Immature natural killer cell (primary cell): ENCODE measurements around the gene SIRT6. TPM values are rescaled to one million over a fixed set of nuclear protein-coding genes. Genes with fewer than 3 reads are reported as not detected.
"Not testable (repeated sequence)": the region's sequence is repeated elsewhere in the genome, so short reads cannot be mapped to it uniquely, and the experiment has no call there.

Experiments
- DNase-seq, 3 donors: peaks; one replicate each; pipeline ENCODE4 v3.0.0; 2022; ENCODE audit warnings: mixed read lengths in 1 of 3
- H3K27ac Mint-ChIP-seq, 6 donors: one replicate each; pipeline ENCODE4 v1.8.0; 2020; ENCODE audit warnings: mixed read lengths in 6 of 6, mild to moderate bottlenecking in 5 of 6, inconsistent platforms in 4 of 6, moderate library complexity in 3 of 6
- H3K27me3 Mint-ChIP-seq, 3 donors: one replicate each; pipeline ENCODE4 v1.8.0; 2020 to 2021; ENCODE audit warnings: low read depth in 3 of 3, mild to moderate bottlenecking in 3 of 3, mixed read lengths in 3 of 3, moderate library complexity in 3 of 3, inconsistent platforms in 1 of 3
- H3K36me3 Mint-ChIP-seq, 3 donors: one replicate each; pipeline ENCODE4 v1.8.0; 2020; ENCODE audit warnings: mixed read lengths in 3 of 3, inconsistent platforms in 2 of 3, mild to moderate bottlenecking in 2 of 3
- H3K4me1 Mint-ChIP-seq, 2 donors: one replicate each; pipeline ENCODE4 v1.8.0; 2020; ENCODE audit warnings: inconsistent platforms in 2 of 2, mild to moderate bottlenecking in 2 of 2, mixed read lengths in 2 of 2, moderate library complexity in 1 of 2
- H3K4me3 Mint-ChIP-seq, 5 donors: one replicate each; pipeline ENCODE4 v1.8.0; 2020; ENCODE audit warnings: mild to moderate bottlenecking in 5 of 5, mixed read lengths in 5 of 5, inconsistent platforms in 3 of 5, moderate library complexity in 3 of 5
- H3K9me3 Mint-ChIP-seq, 6 donors: one replicate each; pipeline ENCODE4 v1.8.0; 2020; ENCODE audit warnings: mild to moderate bottlenecking in 6 of 6, mixed read lengths in 6 of 6, inconsistent platforms in 4 of 6, moderate library complexity in 3 of 6
- polyA plus RNA-seq, 3 donors: library from polyadenylated mRNA; unstranded; fragments of 300-500 nt; fragmentation: Illumina TruSeq; gene quantifications; one replicate each; pipeline ENCODE4 v1.2.3, GENCODE V29; 2021

The SIRT6 gene
- 1 to 10 TPM in 2 of 3 donors, under 1 TPM in 1; 0.86 to 7.4 (median 1.4) TPM for polyA plus RNA-seq

DNA sequence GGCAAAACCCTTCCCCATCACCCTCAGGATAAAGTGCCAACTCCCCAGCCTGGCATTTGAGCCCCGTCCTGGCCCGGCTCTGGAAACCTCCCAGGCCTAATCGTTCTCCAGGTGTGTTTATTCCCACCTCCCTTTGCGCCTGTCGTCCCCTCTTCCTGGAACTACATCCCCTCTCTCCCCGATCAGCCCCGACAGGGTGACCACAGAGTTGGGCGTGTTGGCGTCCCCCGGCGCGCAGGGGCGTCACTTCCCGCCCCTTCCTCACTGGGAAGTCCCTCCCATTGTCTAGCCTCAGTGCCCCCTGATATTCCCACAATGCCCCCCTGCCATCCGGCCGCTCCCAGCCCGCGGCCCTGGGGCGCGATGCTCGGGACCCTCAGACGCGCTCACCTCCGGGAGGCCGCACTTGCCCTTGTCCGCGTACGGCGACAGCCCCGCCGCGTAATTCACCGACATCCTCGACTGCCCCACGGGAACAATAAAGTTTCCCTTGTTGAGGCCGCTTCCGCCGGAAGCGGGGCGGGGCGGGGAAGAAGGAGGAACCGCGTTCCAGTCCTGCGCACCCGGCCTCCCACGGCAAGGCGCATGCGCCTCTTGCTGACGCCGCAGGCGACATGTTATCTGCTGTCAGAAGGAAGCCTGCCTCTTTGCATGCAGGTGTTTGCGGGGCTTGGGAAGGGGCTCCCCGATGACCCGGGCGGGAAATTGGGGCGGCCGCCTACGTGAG lies at the start of gene SIRT6, which contains the start of gene ANKRD24:
Gene SIRT6 (minus strand): TSS at position 480 of the 727 bp plus-strand sequence. CDS start 24 bp downstream, at position 456.
Gene ANKRD24 (plus strand): TSS at position 606 of the 727 bp plus-strand sequence. CDS start 3,737 bp downstream, outside the sequence.
- peaks cover 0 to 8% (median 5%) of the 10 kb centered on the region in 3 donors for H3K36me3 Mint-ChIP-seq
- peaks cover 9 to 12% (median 10%) of the 10 kb centered on the region in 3 donors for H3K27me3 Mint-ChIP-seq
- H3K9me3 Mint-ChIP-seq = no peaks in the 10 kb centered on the region
- peak within 1 kb of the TSS; percentile 90 to 97 (median 94) for H3K27ac Mint-ChIP-seq
- peak; percentile 94 to 96 (median 95) for DNase-seq
- peak within 1 kb of the TSS; percentile 95 to 97 (median 96) for H3K4me3 Mint-ChIP-seq
- H3K4me1 Mint-ChIP-seq = peaks cover 28 to 33% of the 10 kb centered on the region in 2 donors

DNA sequence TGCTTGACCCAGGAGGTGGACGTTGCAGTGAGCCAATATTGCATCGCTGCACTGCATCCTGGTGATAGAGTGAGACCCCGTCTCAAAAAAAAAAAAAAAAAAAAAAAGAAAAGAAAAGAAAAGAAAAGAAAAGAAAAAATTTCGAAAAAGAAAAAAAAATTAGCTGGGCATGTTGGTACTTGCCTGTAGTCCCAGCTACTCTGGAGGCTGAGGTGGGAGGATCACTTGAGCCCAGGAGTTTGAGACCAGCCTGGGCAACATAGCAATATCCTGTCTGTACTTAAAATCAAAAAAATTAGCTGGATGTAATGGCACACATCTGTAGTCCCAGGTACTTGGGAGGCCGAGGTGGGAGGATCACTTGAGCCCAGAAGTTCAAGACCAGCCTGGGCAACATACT lies 49.8 kb upstream of the SIRT6 start:
- H3K36me3 Mint-ChIP-seq, DNase-seq, H3K27ac Mint-ChIP-seq, H3K4me1 Mint-ChIP-seq, H3K9me3 Mint-ChIP-seq, H3K4me3 Mint-ChIP-seq: not testable (repeated sequence)
- peaks cover 2 to 10% (median 2%) of the 10 kb centered on the region in 3 donors for H3K27me3 Mint-ChIP-seq

DNA sequence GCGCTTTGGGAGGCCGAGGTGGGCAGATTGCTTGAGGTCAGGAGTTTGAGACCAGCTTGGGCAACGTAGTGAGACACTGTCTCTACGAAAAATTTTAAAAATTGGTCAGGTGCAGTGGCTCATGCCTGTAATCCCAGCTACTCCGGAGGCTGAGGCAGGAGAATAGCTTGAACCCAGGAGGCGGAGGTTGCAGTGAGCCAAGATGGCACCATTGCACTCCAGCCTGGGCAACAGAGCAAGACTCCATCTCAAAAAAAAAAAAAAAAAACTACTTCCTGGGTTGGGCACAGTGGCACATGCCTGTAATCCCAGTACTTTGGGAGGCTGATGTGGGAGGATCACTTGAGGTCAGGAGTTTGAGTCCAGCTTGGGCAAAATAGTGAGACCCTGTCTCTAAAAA lies 49.2 kb upstream of the SIRT6 start:
- H3K36me3 Mint-ChIP-seq, DNase-seq, H3K4me3 Mint-ChIP-seq, H3K4me1 Mint-ChIP-seq, H3K27me3 Mint-ChIP-seq, H3K9me3 Mint-ChIP-seq, H3K27ac Mint-ChIP-seq: not testable (repeated sequence)

DNA sequence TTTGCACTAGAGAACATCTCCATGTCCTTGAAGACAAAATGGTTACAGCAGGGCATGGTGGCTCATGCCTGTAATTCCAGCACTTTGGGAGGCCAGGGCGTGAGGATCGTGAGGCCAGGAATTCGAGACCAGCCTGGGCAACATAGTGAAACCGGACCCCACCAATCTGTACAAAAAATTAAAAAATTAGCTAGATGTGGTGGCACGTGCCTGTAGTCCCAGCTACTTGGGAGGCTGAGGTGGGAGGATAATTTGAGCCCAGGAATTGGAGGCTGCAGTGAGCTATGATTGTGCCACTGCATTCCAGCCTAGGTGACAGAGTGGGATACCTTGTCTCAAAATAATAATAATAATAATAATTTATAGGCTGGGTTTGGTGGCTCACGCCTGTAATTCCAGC lies 47.9 kb upstream of the SIRT6 start:
- not testable (repeated sequence) for H3K36me3 Mint-ChIP-seq, H3K4me3 Mint-ChIP-seq, H3K4me1 Mint-ChIP-seq

DNA sequence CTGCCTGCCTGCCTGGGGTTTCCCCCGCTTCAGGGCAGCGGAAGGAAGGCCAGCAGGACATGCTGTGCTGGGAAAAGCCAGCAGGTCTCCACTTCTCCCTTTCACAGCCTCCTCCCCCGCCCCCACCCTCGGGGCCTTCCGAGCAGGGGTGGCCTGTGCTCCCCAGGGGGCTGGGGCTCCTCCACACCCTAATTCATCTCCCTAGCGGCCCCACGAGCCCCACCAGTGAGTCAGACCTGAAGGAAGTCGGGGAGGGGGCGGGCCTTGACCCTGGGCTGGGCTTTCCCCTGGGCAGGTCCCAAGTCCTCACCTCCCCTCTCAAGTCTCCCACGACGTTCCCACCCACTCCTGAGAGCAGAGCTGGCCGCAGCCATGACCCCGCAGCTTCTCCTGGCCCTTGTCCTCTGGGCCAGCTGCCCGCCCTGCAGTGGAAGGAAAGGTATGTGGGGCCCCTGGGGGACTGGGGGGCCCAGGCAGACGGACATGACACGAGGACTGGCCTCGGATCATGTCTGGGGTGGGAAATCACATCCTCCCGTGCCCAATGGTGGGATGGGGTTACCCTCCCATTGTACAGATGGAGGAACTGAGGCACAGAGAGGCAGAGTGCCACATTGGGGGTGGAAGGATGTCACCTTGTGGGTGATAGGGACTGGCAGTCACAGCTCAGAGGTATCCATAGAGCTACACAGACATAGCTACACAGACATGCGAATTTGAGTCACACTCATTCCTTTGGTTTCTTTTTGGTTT lies 47.0 kb upstream of the SIRT6 start, which contains the start of gene EBI3:
Gene EBI3 (plus strand): TSS at position 345 of the 753 bp plus-strand sequence. CDS start 28 bp downstream, at position 373.
- no peaks in the 10 kb centered on the region for H3K9me3 Mint-ChIP-seq
- H3K4me3 Mint-ChIP-seq = no peak within 1 kb of the TSS
- H3K4me1 Mint-ChIP-seq = no peaks in the 10 kb centered on the region
- H3K36me3 Mint-ChIP-seq = peaks cover 0 to 4% (median 0%) of the 10 kb centered on the region in 3 donors
- peaks cover 0 to 11% (median 5%) of the 10 kb centered on the region in 3 donors for H3K27me3 Mint-ChIP-seq
- no peak for DNase-seq
- no peak within 1 kb of the TSS for H3K27ac Mint-ChIP-seq

More for the DNA sequence above, 47.9 kb upstream of the SIRT6 start:
- H3K9me3 Mint-ChIP-seq, DNase-seq, H3K27ac Mint-ChIP-seq: not testable (repeated sequence)
- H3K27me3 Mint-ChIP-seq = peaks cover 2 to 13% (median 5%) of the 10 kb centered on the region in 3 donors

DNA sequence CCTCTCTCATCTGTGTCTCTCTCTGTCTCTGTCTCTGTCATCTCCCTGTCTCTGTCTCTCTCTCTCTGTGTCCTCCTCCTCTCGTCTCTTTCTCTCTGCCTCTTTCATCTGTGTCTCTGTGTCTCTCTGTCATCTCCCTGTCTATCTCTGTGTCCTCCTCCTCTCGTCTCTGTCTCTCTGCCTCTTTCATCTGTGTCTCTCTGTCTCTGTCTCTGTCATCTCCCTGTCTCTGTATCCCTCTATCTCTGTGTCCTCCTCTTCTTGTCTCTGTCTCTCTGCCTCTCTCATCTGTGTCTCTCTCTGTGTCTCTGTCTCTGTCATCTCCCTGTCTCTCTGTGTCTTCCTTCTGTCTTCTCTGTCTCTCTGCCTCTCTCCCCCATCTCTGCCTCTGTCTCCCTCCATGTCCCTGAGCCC lies 46.4 kb upstream of the SIRT6 start:
- Mint-ChIP-seq H3K36me3 (peaks cover 0 to 4% (median 0%) of the 10 kb centered on the region in 3 donors), H3K27ac (no peak overlapping the region), H3K27me3 (peaks cover 0 to 11% (median 5%) of the 10 kb centered on the region in 3 donors), H3K9me3 (no peaks in the 10 kb centered on the region), H3K4me1 (no peaks in the 10 kb centered on the region), H3K4me3 (no peak overlapping the region)
- DNase-seq = no peak

DNA sequence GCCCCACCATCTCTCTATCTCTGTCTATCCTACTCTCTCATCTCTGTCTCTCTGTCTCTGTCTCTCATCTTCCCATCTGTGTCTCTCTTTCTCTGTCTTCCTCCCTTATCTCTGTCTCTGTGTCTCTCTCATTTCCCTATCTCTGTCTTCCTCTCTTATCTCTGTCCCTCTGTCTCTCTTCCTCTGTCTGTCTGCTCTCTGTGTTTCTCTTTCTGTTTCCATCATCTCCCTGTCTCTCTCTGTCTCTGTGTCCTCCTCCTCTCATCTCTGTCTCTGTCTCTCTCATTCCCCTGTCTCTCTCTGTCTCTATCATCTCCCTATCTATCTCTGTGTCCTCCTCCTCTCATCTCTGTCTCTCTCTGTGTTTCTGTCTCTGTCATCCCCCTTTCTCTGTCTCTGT lies 45.4 kb upstream of the SIRT6 start:
- Mint-ChIP-seq H3K27me3 (peaks cover 0 to 11% (median 5%) of the 10 kb centered on the region in 3 donors), H3K4me3 (no peak overlapping the region), H3K27ac (no peak overlapping the region), H3K9me3 (no peaks in the 10 kb centered on the region), H3K4me1 (no peaks in the 10 kb centered on the region), H3K36me3 (peaks cover 0 to 4% (median 0%) of the 10 kb centered on the region in 3 donors)
- no peak for DNase-seq

DNA sequence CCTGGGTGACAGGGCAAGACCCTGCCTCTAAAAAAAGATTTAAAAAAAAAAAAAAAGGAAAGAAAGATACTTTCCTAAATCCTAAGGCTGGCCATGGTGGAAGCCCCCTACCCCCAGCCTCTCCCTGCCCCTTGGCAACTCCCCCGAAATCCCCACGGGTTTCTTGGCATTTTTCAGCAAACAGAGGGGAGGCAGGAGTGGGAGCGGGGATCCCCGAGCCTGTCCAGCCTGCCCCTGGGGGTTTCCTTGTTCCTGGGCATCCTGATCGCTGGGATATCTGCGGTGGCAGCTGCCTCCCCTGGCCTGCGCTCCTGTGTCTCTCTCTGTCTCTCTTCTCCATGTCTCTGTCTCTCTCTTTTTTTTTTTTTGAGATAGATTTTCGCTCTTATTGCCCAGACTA lies 43.5 kb upstream of the SIRT6 start:
- Mint-ChIP-seq H3K27ac (no peak overlapping the region), H3K4me1 (no peaks in the 10 kb centered on the region), H3K9me3 (no peaks in the 10 kb centered on the region), H3K27me3 (peaks cover 0 to 11% (median 4%) of the 10 kb centered on the region in 3 donors), H3K36me3 (peaks cover 0 to 4% (median 0%) of the 10 kb centered on the region in 3 donors), H3K4me3 (no peak overlapping the region)
- DNase-seq = no peak

DNA sequence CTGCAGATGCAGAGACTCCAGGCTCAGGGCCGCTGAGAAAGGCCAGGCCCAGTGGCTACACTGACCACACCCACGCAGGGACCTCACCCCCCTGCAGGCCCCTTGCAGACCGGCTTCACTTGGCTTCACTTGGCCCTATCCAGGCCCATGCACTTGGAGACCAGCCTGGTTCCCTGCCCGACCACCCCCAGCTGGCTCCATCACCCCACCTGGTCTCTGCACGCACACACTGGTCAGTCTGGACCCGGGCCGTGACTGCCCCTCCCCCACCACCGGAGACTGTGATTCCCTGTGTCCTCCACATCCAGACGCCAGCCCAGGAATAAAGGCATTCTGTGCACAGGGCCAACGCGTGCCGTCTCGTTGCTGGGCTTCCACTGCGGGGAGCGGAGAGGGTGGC lies 42.1 kb upstream of the SIRT6 start:
- no peak for DNase-seq
- Mint-ChIP-seq H3K27ac (no peak overlapping the region), H3K27me3 (peaks cover 0 to 4% (median 4%) of the 10 kb centered on the region in 3 donors), H3K4me1 (no peaks in the 10 kb centered on the region), H3K36me3 (peaks cover 0 to 4% (median 0%) of the 10 kb centered on the region in 3 donors), H3K4me3 (no peak overlapping the region), H3K9me3 (no peaks in the 10 kb centered on the region)

DNA sequence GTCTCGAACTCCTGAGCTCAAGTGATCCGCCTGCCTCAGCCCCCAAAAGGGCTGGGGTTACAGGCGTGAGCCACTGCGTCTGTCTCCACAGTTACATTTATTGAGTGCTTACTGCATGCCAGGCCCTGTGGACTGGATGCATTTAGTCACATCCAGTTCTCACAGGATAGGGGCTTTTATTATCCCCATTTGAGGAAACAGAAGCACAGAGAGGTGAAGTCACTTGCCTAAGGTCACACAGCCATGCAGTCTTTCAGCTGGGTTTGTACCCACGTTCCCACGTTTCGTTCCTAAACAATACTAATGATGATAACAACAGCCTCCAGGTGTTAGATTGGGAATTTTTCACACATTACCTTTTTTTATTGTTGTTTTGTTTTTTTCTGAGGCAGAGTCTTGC lies 37.8 kb upstream of the SIRT6 start:
- H3K27me3 Mint-ChIP-seq = no peaks in the 10 kb centered on the region
- peaks cover 0 to under 1% of the 10 kb centered on the region in 2 donors for H3K4me1 Mint-ChIP-seq
- H3K36me3 Mint-ChIP-seq = peaks cover 0 to 5% (median 0%) of the 10 kb centered on the region in 3 donors
- no peak for DNase-seq
- no peak overlapping the region for H3K4me3 Mint-ChIP-seq
- H3K27ac Mint-ChIP-seq = no peak overlapping the region
- no peaks in the 10 kb centered on the region for H3K9me3 Mint-ChIP-seq

DNA sequence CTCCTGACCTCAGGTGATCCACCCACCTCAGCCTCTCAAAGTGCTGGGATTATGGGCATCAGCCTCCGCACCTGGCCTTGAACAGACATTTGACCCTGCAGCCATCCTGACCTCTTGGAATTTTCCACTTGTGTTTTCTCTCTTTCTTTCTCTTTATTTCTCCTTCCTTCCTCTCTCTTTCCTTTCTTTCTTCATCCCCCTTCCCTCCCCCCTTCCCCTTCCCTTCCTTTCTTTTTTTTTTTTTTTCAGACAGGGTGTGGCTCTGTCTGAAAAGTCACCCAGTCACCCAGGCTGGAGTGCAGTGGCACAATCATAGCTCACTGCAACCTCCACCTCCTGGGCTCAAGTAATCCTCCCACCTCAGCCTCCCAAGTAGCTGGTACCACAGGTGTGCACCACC lies 36.2 kb upstream of the SIRT6 start:
- not testable (repeated sequence) for H3K9me3 Mint-ChIP-seq, DNase-seq, H3K4me3 Mint-ChIP-seq, H3K27ac Mint-ChIP-seq, H3K36me3 Mint-ChIP-seq, H3K27me3 Mint-ChIP-seq
- H3K4me1 Mint-ChIP-seq = peaks cover 12 to 13% of the 10 kb centered on the region in 2 donors

DNA sequence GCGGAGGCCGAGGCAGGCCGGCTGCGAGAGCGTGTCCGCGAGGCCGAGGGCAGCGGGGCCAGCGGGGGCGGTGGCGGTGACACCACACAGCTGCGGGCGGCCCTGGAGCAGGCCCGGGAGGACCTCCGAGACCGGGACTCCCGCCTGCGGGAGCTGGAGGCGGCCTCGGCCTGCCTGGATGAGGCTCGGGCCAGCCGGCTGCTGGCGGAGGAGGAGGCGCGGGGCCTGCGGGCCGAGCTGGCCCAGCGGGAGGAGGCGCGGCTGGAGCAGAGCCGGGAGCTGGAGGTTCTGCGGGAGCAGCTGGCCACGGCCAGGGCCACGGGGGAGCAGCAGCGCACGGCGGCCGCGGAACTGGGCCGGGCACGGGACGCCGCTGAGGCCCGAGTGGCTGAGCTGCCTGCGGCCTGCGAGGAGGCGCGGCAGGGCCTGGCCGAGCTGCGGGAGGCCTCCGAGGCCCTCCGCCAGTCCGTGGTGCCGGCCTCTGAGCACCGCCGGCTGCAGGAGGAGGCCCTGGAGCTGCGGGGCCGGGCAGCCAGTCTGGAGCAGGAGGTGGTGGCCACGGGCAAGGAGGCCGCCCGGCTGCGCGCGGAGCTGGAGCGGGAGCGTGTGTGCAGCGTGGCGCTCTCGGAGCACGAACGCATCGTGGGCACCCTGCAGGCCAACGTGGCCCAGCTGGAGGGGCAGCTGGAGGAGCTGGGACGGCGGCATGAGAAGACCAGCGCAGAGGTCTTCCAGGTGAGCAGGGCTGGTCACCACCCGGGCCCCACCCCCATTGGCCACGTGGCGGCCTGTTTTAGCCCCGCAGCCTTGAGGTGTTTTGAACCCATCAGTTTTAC lies 35.3 kb upstream of the SIRT6 start:
- Mint-ChIP-seq H3K4me3 (no peak overlapping the region), H3K36me3 (peaks cover 0 to 5% (median 0%) of the 10 kb centered on the region in 3 donors), H3K4me1 (peaks cover 12 to 13% of the 10 kb centered on the region in 2 donors), H3K9me3 (no peaks in the 10 kb centered on the region), H3K27ac (no peak overlapping the region), H3K27me3 (peaks cover 0 to 3% (median 2%) of the 10 kb centered on the region in 3 donors)
- DNase-seq = no peak

DNA sequence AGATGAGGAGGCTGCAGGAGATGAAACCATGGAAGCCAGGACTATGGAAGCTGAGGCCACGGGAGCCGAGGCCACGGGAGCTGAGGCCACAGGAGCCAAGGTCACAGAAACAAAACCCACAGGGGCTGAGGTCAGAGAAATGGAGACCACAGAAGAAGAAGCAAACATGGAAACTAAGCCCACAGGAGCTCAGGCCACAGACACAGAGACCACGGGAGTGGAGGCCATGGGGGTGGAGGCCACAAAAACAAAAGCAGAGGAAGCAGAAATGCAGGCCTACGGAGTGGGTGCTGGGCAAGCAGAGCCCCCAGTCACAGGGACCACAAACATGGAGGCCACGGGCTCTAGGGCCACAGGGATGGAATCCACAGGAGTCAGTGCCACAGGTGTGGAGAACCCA lies 34.5 kb upstream of the SIRT6 start:
- peaks cover 2 to 3% (median 2%) of the 10 kb centered on the region in 3 donors for H3K27me3 Mint-ChIP-seq
- H3K27ac Mint-ChIP-seq = no peak overlapping the region
- H3K4me1 Mint-ChIP-seq = peaks cover 12 to 13% of the 10 kb centered on the region in 2 donors
- H3K9me3 Mint-ChIP-seq = no peaks in the 10 kb centered on the region
- DNase-seq = no peak
- H3K36me3 Mint-ChIP-seq = peaks cover 0 to 5% (median 0%) of the 10 kb centered on the region in 3 donors
- H3K4me3 Mint-ChIP-seq = no peak overlapping the region
